Measurements from ENCODE around the gene CLCN6. TPM values are rescaled to one million over a fixed set of nuclear protein-coding genes. Genes with fewer than 3 reads are reported as not detected.

The CLCN6 gene
- total RNA-seq, 2 donors from 2014 or later, result 8.4 to 14.5 TPM

- H3K27me3 ChIP-seq, result no peaks in the 10 kb centered on the region
- no peak overlapping the region for H3K9ac ChIP-seq (ENCODE audit: low read depth in 2 of 2, low read length in 2 of 2)
- no peaks in the 10 kb centered on the region for H3K4me1 ChIP-seq
- no peak for TF ChIP-seq CTCF (IDR thresholded peaks at IDR 0.05)
- no peaks in the 10 kb centered on the region for H3K9me3 ChIP-seq
- no peak overlapping the region for H3K27ac ChIP-seq
- H3K4me3 ChIP-seq, result no peak overlapping the region
- DNase-seq, result no peak
- H3K36me3 ChIP-seq, result no peaks in the 10 kb centered on the region
- intact Hi-C loops (cut with DNase I), result no loop called here
Measured at GRCh38 chr1:11873395-11874257, 67.6 kb downstream of the CLCN6 start.

GRCh38 chr1:11874258-11874562 is 68.2 kb downstream of the CLCN6 start:
- TF ChIP-seq CTCF (IDR thresholded peaks at IDR 0.05), result no peak
- no peak overlapping the region for H3K27ac ChIP-seq
- no peak overlapping the region for H3K9ac ChIP-seq (ENCODE audit: low read depth in 2 of 2, low read length in 2 of 2)
- H3K36me3 ChIP-seq, result no peaks in the 10 kb centered on the region
- intact Hi-C loops (cut with DNase I), result no loop called here
- no peak overlapping the region for H3K4me3 ChIP-seq
- H3K27me3 ChIP-seq, result no peaks in the 10 kb centered on the region
- H3K9me3 ChIP-seq, result no peaks in the 10 kb centered on the region
- H3K4me1 ChIP-seq, result no peaks in the 10 kb centered on the region
- DNase-seq, result no peak

- H3K9ac ChIP-seq (ENCODE audit: low read depth in 2 of 2, low read length in 2 of 2), result no peak overlapping the region
- no peak overlapping the region for H3K27ac ChIP-seq
- H3K4me3 ChIP-seq, result no peak overlapping the region
- H3K36me3 ChIP-seq, result no peaks in the 10 kb centered on the region
- H3K4me1 ChIP-seq, result no peaks in the 10 kb centered on the region
- no peaks in the 10 kb centered on the region for H3K27me3 ChIP-seq
- H3K9me3 ChIP-seq, result no peaks in the 10 kb centered on the region
- DNase-seq, result no peak
- TF ChIP-seq CTCF (IDR thresholded peaks at IDR 0.05), result no peak
- intact Hi-C loops (cut with DNase I), result no loop called here
Measured at GRCh38 chr1:11874624-11875023, 68.6 kb downstream of the CLCN6 start.

GRCh38 chr1:11875094-11875493 is 69.1 kb downstream of the CLCN6 start:
- intact Hi-C loops (cut with DNase I), result no loop called here
- no peak overlapping the region for H3K27ac ChIP-seq
- no peaks in the 10 kb centered on the region for H3K4me1 ChIP-seq
- no peaks in the 10 kb centered on the region for H3K36me3 ChIP-seq
- no peak for DNase-seq
- H3K9me3 ChIP-seq, result no peaks in the 10 kb centered on the region
- no peak for TF ChIP-seq CTCF (IDR thresholded peaks at IDR 0.05)
- no peaks in the 10 kb centered on the region for H3K27me3 ChIP-seq
- H3K4me3 ChIP-seq, result no peak overlapping the region
- H3K9ac ChIP-seq (ENCODE audit: low read depth in 2 of 2, low read length in 2 of 2), result no peak overlapping the region

GRCh38 chr1:11877074-11877473 is 71.1 kb downstream of the CLCN6 start:
- H3K9me3 ChIP-seq, result no peaks in the 10 kb centered on the region
- no peak overlapping the region for H3K4me3 ChIP-seq
- no peak for DNase-seq
- no peak overlapping the region for H3K9ac ChIP-seq (ENCODE audit: low read depth in 2 of 2, low read length in 2 of 2)
- H3K36me3 ChIP-seq, result no peaks in the 10 kb centered on the region
- TF ChIP-seq CTCF (IDR thresholded peaks at IDR 0.05), result no peak
- intact Hi-C loops (cut with DNase I), result no loop called here
- no peaks in the 10 kb centered on the region for H3K4me1 ChIP-seq
- no peak overlapping the region for H3K27ac ChIP-seq
- H3K27me3 ChIP-seq, result no peaks in the 10 kb centered on the region
